Transverse colon (tissue), 4 donors: ENCODE data around the gene CD47.

ENCODE experiments used
- POLR2A ChIP-seq: fragments of 450-650 bp; IDR thresholded peaks from one replicate; pipeline ENCODE4 v1.6.1; 2016; ENCODE audit warnings: antibody characterized with exemption, mild to moderate bottlenecking, moderate library complexity
- POLR2AphosphoS5 ChIP-seq, 3 donors: sonication (generic); formaldehyde crosslinking; IDR thresholded peaks; one replicate each; pipeline ENCODE4 v1.6.1; 2016; ENCODE audit warnings: antibody characterized with exemption in 3 of 3
- TF ChIP-seq, protein P1 (sequence below), 5 experiments: fragments of 200-600 bp in 3 of 5; fragments of 450-650 bp in 2 of 5; sonication (generic) in 3 of 5; IDR thresholded peaks; 1 replicate in 2 of 5; 2 replicates in 3 of 5; pipeline ENCODE4 v1.5.1; 2016 to 2017; ENCODE audit warnings: antibody characterized with exemption in 5 of 5, inconsistent platforms in 3 of 5, mild to moderate bottlenecking in 2 of 5, moderate library complexity in 1 of 5

DNA sequence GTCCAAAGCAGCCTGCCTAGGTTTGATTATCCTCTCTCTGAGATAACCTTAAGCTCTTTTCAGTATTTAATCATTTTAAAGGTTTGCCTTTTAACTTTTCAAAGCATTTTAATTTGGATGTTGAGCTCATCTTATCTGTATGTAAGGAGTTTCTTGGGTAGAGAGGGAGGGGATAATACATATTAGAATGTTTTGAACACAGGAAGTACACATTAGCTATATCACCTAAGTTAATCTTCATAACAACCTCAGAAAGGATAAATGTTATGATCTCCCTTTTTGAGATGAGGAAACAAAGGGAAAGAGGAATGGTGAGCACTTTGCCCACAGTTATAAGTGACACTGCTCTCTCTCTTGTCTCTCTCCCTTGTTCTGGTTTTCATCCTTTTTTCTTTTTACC, 2.2 kb upstream of the CD47 start:
- TF ChIP-seq POLR2AphosphoS5 (IDR thresholded peaks at IDR 0.05) (no peak), POLR2A (no peak)
- TF ChIP-seq, protein P1, sequence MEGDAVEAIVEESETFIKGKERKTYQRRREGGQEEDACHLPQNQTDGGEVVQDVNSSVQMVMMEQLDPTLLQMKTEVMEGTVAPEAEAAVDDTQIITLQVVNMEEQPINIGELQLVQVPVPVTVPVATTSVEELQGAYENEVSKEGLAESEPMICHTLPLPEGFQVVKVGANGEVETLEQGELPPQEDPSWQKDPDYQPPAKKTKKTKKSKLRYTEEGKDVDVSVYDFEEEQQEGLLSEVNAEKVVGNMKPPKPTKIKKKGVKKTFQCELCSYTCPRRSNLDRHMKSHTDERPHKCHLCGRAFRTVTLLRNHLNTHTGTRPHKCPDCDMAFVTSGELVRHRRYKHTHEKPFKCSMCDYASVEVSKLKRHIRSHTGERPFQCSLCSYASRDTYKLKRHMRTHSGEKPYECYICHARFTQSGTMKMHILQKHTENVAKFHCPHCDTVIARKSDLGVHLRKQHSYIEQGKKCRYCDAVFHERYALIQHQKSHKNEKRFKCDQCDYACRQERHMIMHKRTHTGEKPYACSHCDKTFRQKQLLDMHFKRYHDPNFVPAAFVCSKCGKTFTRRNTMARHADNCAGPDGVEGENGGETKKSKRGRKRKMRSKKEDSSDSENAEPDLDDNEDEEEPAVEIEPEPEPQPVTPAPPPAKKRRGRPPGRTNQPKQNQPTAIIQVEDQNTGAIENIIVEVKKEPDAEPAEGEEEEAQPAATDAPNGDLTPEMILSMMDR (IDR thresholded peaks at IDR 0.05) = no peak
